Raji (cell line): ENCODE data around the gene CSNK1D.

Experiments
- POLR2A ChIP-seq: IDR thresholded peaks from 2 replicates; pipeline ENCODE4 v1.6.1; 2011; ENCODE audit warnings: low read depth, low read length, control low read depth; ENCODE audit not compliant: insufficient read depth

Gene CSNK1D

GRCh38 chr17:82301300-82301915 is 27.9 kb upstream of the CSNK1D start:
- TF ChIP-seq POLR2A: no peak

GRCh38 chr17:82300707-82301270 is 27.3 kb upstream of the CSNK1D start:
- TF ChIP-seq POLR2A: no peak

- no peak for TF ChIP-seq POLR2A
Measured at GRCh38 chr17:82300228-82300627, 26.7 kb upstream of the CSNK1D start.

GRCh38 chr17:82299452-82299851 is 26.0 kb upstream of the CSNK1D start:
- TF ChIP-seq POLR2A: no peak

GRCh38 chr17:82298538-82299421 is 25.3 kb upstream of the CSNK1D start:
- TF ChIP-seq POLR2A: no peak

GRCh38 chr17:82297714-82298537 is 24.4 kb upstream of the CSNK1D start:
- TF ChIP-seq POLR2A: peak; percentile 69

GRCh38 chr17:82297280-82297713 is 23.8 kb upstream of the CSNK1D start:
- TF ChIP-seq POLR2A: no peak

- no peak for TF ChIP-seq POLR2A
Measured at GRCh38 chr17:82296511-82297279, 23.2 kb upstream of the CSNK1D start.

- no peak for TF ChIP-seq POLR2A
Measured at GRCh38 chr17:82295472-82295814, 21.9 kb upstream of the CSNK1D start.

GRCh38 chr17:82294064-82294773 is 20.7 kb upstream of the CSNK1D start:
- no peak for TF ChIP-seq POLR2A

- peak; percentile 98 for TF ChIP-seq POLR2A
Measured at GRCh38 chr17:82292251-82293154, 19.0 kb upstream of the CSNK1D start.

- TF ChIP-seq POLR2A: no peak
Measured at GRCh38 chr17:82291582-82292250, 18.2 kb upstream of the CSNK1D start.
